Activated T-cell treated with anti-CD3 and anti-CD28 coated beads for 24 hours (primary cell): Measurements from ENCODE around the gene CGB1.
"Not testable (repeated sequence)": the region's sequence is repeated elsewhere in the genome, so short reads cannot be mapped to it uniquely, and the experiment has no call there.

Source experiments
- DNase-seq: peaks from one replicate; pipeline ENCODE4 v3.0.0-alpha.2; 2020; ENCODE audit warnings: low read depth

Gene CGB1

DNA sequence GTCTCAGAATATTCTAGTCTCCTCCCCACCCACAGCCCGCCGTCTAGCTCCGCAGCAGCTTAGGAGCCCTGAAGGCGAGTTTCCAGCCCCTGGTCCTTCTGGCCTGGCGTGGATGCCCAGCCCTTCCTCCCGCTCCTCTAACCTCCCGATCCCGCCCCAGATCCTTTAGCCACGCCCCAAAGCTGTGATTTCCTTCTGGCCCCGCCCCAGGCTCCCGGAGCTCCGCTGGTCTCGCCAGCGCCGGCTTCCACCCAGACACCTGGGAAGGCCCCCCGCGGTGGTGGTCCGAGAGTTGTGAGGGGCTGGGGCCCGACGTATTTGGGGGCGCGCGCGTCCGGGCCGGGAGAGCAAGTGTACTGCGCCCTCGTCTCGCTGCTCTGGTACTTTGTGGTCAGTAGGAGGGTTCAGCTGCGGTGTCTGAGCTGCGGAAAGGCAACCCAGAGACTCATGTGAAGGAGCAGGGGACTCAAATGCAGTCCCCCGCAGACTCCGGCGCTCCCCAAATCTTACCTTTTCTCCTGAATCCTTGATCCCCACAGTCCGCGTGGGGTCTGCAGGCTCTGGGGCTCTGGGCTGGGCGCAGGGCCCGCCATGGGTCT, 21.0 kb upstream of the CGB1 start, which contains the start of gene CGB7:
Gene CGB7 (minus strand): TSS at position 114 of the 599 bp plus-strand sequence. CDS start 2,374 bp downstream, outside the sequence.
- DNase-seq: peak; percentile 26

DNA sequence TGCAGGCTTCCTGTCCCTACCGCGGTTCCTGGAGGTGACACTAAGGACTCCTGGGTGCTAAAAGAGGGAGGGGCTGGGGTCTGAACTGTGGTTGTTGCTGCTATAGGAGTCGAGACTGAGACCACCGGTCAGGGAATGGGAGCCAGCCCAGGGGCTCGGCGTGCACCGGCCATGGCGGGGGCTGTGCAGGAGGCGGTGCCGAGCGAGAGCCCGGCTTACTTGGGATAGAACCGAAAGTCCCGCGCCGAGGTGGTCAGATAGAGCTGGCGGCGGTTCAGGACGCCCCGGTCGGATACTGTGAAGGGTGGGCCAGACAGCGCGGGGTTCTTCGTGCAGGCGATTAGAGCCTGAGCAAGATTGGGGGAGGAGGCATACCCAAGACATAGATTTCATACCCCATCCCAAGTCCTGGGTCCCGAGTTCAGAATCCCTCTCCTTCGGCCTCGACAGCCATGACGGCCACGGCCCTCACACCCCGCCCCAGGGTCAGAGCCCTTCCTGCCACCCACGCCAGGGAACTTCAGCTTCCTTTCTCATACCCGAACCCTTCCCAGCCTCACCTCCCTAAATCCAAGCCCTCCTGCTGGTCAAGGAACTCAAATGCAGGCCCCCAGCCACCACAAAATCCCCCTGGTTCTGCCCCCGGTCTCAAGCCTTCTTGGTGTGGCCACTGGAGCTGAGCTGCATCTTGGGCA, 20.4 kb upstream of the CGB1 start:
- not testable (repeated sequence) for DNase-seq

DNA sequence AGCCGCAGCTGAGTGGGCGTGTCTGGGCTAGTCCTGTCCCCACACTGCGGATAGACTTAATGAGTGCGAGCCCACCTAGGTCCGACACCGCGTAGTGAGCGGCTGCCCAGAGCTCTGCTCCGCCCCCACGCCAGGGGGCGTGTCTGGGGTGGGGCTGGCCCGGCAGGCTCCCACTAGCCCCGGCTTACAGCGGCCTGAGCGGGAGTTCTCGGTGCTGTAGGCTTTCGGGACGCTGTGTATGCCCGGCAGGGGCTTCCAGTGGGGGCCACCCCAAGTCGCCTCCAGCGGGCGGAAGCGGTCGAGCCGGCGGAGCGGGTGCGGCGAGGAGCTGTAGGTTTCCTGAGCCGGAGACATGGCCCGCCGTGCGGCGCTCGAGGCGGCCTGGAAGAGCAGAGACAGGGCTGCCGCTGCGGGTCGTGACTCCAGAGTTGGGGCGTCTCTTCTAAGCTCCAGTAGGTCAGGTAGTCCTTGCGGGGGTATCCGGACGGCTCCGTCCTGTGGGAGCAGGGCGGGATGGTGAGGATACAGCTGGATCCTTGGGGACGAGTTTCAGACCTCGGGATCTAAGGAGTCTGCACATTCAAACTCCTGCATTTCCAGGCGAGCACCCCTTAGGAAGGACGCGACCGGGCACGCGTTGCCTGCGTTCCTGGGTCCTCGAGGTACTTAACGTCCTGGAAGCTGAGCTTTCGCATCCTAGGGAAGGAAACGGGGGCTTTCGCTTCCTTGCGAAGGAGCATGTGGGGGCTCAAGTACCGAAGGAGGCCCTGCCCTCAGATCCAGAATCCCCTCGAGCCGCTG, 19.6 kb upstream of the CGB1 start:
- peak; percentile 27 for DNase-seq

DNA sequence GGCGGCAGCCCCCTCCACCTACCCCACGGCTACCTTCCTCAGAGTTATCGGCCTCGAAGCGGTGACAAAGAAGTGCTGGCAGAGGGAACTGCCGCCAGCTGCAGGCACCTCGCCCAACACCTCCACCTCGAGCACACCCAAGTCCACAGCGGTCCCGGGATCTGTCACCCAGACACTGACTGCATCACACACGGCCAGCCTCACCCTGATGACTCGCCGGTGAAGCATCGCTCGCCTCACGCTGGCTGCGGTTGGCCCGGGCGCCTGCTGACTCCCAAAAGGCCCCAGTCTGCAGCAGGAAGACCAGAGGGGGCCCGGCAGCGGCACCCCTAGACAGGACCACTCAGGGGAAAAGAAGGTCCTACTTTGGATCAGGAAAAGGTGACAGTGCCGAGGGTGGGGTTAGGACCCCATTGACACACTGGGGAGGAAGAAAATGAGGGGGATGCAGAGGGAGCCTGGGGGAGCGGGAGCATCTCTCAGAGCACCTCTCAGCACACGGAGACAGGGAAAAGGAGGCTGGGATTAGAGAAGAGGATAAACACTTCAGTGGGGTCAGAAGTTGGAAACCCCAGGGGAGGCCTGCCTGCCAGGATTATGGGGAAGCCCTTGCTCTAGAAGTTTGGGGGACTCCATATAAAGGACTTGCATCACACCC, 13.8 kb upstream of the CGB1 start:
- DNase-seq: not testable (repeated sequence)

DNA sequence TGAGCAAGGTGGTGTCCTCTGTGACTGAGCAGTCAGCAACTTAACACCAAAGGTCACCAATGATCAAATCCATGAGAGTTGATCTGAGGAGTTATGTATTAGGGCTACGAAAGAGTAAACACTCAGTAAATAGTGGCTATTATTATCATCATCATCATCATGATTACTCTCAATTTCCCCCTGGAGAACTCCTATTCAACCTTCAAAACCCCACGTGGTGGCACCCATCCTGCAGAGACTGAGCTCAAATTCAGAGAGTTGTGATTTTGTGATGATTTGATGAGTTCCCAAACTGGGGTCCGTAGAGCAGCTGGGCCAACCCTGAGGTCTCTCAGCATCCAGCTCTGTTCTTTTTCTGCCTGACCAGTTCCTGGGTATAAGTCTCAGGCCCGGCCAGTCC, 13.1 kb upstream of the CGB1 start:
- DNase-seq: not testable (repeated sequence)

DNA sequence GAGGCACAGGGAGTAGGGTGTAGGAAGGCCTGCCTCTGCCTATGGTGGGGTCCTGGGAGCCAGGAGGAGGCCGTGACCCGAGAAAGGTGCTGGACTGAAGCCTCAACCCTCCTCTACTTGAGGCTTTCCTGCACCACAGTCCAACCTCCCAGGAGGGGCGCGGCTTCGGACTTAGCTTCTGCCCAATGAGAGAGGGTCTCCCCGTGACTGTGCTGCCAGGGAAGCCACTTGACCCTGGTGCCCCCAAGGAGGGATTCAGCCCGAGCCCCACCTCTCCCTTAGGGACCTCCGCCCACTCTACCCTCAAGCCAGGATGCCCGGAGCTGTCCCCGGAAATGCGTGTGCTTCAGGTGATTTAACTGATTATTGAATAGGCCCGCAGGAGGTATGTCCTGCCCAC, 12.3 kb upstream of the CGB1 start, which contains the start of gene CGB8:
Gene CGB8 (minus strand): TSS at position 101 of the 400 bp plus-strand sequence. CDS start 372 bp downstream, outside the sequence.
- DNase-seq: not testable (repeated sequence)

DNA sequence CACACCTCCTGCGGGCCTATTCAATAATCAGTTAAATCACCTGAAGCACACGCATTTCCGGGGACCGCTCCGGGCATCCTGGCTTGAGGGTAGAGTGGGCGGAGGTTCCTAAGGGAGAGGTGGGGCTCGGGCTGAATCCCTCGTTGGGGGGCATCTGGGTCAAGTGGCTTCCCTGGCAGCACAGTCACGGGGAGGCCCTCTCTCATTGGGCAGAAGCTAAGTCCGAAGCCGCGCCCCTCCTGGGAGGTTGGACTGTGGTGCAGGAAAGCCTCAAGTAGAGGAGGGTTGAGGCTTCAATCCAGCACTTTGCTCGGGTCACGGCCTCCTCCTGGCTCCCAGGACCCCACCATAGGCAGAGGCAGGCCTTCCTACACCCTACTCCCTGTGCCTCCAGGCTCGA, 6.9 kb upstream of the CGB1 start, which contains the start of gene CGB5:
Gene CGB5 (plus strand): TSS at position 301 of the 400 bp plus-strand sequence. CDS start 362 bp downstream, outside the sequence.
- DNase-seq: not testable (repeated sequence)

DNA sequence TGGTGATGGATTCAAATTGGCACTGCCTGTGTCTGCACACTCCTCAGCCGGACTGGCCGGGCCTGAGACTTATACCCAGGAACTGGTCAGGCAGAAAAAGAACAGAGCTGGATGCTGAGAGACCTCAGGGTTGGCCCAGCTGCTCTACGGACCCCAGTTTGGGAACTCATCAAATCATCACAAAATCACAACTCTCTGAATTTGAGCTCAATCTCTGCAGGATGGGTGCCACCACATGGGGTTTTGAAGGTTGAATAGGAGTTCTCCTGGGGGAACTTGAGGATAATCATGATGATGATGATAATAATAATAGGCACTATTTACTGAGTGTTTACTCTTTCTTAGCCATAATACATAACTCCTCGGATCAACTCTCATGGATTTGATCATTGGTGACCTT, 6.0 kb upstream of the CGB1 start:
- not testable (repeated sequence) for DNase-seq

DNA sequence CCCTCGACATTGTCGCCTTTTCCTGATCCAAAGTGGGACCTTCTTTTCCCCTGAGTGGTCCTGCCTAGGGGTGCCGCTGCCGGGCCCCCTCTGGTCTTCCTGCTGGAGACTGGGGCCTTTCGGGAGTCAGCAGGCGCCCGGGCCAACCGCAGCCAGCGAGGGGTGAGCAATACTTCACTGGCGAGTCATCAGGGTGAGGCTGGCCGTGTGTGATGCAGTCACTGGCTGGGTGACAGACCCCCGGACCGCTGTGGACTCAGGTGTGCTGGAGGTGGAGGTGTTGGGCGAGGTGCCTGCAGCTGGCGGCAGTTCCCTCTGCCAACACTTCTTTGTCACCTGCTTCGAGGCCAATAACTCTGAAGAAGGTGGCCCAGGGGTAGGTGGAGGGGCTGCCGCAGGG, 5.5 kb upstream of the CGB1 start:
- DNase-seq: no peak

DNA sequence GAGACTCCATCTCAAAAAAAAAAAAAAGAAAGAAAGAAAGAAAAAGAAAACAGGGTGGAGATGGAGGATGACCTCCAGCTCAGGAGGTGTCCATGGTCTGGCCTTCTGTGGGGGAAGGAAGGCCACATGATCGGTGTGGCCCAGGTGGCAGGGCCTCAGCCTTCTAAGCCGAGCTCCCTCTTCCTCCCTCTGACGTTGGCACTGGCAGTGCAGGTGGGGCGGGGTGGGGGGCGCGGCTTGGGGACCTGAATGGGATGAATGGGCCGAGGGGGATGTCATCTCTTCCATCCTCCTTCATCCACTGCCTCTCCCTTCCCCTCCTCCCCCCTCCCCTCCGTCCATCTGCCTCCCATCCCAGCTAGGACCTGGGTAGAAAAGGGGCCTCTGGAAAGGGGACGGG, 3.0 kb upstream of the CGB1 start:
- not testable (repeated sequence) for DNase-seq

DNA sequence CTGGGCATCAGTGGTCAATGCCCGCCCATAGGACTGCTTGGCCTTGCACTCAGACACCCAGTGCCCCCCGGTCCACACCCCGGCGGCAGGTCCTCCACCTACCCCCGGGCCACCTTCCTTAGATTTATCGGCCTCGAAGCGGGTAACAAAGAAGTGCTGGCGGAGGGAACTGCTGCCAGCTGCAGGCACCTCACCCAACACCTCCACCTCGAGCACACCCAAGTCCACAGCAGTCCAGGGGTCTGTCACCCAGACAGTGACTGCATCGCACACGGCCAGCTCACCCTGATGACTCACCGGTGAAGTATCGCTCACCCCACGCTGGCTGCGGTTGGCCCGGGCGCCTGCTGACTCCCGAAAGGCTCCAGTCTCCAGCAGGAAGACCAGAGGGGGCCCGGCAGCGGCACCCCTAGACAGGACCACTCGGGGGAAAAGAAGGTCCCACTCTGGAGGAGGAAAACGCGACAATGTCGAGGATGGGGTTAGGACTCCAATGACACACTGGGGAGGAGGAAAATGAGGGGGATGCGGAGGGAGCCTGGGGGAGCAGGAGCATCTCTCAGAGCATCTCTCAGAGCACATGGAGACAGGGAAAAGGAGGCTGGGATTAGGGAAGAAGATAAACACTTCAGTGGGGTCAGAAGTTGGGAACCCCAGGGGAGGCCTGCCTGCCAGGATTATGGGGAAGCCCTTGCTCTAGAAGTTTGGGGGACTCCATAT, 2.0 kb upstream of the CGB1 start:
- DNase-seq: not testable (repeated sequence)

DNA sequence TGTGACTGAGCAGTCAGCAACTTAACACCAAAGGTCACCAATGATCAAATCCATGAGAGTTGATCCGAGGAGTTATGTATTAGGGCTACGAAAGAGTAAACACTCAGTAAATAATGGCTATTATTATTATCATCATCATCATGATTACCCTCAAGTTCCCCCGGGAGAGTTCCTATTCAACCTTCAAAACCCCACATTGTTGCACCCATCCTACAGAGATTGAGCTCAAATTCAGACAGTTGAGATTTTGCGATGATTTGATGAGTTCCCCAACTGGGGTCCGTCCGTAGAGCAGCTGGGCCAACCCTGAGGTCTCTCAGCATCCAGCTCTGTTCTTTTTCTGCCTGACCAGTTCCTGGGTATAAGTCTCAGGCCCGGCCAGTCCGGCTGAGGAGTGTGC, 1.4 kb upstream of the CGB1 start:
- not testable (repeated sequence) for DNase-seq

DNA sequence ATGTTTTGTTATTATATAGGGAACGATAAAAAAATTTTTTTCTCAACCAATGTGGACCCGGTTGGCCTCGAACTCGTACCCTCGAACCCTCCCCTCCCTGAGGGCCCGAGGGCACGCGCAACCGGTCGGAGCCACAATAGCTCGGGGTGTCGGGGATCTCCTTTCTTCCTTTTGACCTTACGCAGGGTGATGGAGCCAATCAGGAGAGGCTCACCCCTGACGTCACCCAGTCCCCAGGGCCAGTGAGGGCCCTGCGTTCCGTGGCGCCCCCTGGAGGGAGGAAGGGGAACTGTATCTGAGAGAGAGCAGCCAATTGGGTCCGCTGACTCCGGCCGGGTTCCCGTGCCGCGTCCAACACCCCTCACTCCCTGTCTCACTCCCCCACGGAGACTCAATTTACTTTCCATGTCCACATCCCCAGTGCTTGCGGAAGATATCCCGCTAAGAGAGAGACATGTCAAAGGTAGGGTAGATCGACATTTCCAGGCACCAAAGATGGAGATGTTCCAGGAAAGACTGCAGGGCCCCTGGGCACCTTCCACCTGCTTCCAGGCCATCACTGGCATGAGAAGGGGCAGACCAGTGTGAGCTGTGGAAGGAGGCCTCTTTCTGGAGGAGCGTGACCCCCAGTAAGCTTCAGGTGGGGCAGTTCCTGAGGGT, 4.9 kb downstream of the CGB1 start, which contains the start of gene CGB2:
Gene CGB2 (plus strand): TSS at position 249 of the 660 bp plus-strand sequence. CDS start 206 bp downstream, at position 455.
- peak; percentile 55 for DNase-seq

DNA sequence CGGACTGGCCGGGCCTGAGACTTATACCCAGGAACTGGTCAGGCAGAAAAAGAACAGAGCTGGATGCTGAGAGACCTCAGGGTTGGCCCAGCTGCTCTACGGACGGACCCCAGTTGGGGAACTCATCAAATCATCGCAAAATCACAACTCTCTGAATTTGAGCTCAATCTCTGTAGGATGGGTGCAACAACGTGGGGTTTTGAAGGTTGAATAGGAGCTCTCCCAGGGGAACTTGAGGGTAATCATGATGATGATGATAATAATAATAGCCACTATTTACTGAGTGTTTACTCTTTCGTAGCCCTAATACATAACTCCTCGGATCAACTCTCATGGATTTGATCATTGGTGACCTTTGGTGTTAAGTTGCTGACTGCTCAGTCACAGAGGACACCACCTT, 6.4 kb downstream of the CGB1 start:
- DNase-seq: not testable (repeated sequence)

DNA sequence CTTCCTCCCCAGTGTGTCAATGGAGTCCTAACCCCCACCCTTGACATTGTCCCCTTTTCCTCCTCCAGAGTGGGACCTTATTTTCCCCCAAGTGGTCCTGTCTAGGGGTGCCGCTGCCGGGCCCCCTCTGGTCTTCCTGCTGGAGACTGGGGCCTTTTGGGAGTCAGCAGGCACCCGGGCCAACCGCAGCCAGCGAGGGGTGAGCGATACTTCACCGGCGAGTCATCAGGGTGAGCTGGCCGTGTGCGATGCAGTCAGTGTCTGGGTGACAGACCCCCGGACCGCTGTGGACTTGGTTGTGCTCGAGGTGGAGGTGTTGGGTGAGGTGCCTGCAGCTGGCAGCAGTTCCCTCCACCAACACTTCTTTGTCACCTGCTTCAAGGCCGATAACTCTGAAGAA, 6.9 kb downstream of the CGB1 start:
- not testable (repeated sequence) for DNase-seq

DNA sequence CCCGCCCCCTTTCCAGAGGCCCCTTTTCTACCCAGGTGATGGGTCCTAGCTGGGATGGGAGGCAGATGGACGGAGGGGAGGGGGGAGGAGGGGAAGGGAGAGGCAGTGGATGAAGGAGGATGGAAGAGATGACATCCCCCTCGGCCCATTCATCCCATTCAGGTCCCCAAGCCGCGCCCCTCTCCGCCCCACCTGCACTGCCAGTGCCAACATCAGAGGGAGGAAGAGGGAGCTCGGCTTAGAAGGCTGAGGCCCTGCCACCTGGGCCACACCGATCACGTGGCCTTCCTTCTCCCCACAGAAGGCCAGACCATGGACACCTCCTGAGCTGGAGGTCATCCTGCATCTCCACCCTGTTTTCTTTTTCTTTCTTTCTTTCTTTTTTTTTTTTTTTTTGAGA, 8.0 kb downstream of the CGB1 start:
- not testable (repeated sequence) for DNase-seq

DNA sequence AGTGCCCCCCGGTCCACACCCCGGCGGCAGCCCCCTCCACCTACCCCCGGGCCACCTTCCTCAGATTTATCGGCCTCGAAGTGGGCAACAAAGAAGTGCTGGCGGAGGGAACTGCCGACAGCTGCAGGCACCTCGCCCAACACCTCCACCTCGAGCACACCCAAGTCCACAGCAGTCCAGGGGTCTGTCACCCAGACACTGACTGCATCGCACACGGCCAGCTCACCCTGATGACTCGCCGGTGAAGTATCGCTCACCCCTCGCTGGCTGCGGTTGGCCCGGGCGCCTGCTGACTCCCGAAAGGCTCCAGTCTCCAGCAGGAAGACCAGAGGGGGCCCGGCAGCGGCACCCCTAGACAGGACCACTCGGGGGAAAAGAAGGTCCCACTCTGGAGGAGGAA, 11.1 kb downstream of the CGB1 start:
- DNase-seq: not testable (repeated sequence)

DNA sequence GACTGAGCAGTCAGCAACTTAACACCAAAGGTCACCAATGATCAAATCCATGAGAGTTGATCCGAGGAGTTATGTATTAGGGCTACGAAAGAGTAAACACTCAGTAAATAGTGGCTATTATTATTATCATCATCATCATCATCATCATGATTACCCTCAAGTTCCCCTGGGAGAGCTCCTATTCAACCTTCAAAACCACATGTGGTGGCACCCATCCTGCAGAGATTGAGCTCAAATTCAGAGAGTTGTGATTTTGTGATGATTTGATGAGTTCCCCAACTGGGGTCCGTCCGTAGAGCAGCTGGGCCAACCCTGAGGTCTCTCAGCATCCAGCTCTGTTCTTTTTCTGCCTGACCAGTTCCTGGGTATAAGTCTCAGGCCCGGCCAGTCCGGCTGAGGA, 11.6 kb downstream of the CGB1 start:
- not testable (repeated sequence) for DNase-seq

DNA sequence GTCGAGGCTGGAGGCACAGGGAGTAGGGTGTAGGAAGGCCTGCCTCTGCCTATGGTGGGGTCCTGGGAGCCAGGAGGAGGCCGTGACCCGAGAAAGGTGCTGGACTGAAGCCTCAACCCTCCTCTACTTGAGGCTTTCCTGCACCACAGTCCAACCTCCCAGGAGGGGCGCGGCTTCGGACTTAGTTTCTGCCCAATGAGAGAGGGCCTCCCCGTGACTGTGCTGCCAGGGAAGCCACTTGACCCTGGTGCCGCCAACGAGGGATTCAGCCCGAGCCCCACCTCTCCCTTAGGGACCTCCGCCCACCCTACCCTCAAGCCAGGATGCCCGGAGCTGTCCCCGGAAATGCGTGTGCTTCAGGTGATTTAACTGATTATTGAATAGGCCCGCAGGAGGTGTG, 12.5 kb downstream of the CGB1 start, which contains the start of gene CGB3:
Gene CGB3 (minus strand): TSS at position 101 of the 400 bp plus-strand sequence. CDS start 362 bp downstream, outside the sequence.
- DNase-seq: not testable (repeated sequence)

DNA sequence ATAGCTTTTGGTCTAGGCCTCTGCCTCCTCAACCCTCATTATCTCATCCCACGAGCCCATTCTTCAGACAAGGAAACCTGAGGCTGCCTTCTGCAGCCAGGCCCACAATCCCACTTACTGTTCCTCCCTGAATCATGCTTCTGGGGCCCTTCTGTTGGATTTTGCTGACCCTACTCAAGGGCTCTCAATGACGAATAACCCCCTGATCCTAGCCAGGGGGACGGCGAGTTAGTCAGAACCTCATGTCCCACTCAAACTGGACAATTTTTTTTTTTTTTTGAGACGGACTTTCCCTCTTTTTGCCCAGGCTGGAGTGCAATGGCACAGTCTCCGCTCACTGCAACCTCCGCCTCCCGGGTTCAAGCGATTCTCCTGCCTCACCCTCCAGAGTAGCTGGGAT, 14.6 kb downstream of the CGB1 start:
- DNase-seq: no peak
